Prostate gland (tissue), 2 donors: Measurements from ENCODE around the gene RNF40. TPM values are rescaled to one million over a fixed set of nuclear protein-coding genes. Genes with fewer than 3 reads are reported as not detected.

ENCODE experiments used
- DNase-seq: peaks from one replicate; pipeline ENCODE4 v3.0.0-alpha.2; 2019; ENCODE audit warnings: low spot score
- H3K27ac ChIP-seq, 2 donors: fragments of 200-600 bp; sonication (generic); 2 replicates each; pipeline ENCODE4 v1.5.1; 2017 to 2019
- H3K27me3 ChIP-seq: fragments of 200-600 bp; sonication (generic); replicated peaks from 2 replicates; pipeline ENCODE4 v1.5.1; 2019; ENCODE audit not compliant: insufficient read depth
- H3K36me3 ChIP-seq, 2 donors: fragments of 200-600 bp; sonication (generic); 1 replicate in 1 of 2; 2 replicates in 1 of 2; pipeline versions ENCODE4 v1.5.1 to v1.8.1; 2017 to 2019
- H3K4me1 ChIP-seq: fragments of 200-600 bp; sonication (generic); replicated peaks from 2 replicates; pipeline ENCODE4 v1.5.1; 2019
- H3K4me3 ChIP-seq, 2 donors: fragments of 200-600 bp; sonication (generic); 2 replicates each; pipeline ENCODE4 v1.5.1; 2017 to 2019
- H3K9me3 ChIP-seq: fragments of 200-600 bp; sonication (generic); 2 replicates; pipeline ENCODE4 v1.5.1; 2017
- CTCF ChIP-seq, 4 experiments: fragments of 200-600 bp in 2 of 4; fragments of 450-650 bp in 2 of 4; sonication (generic) in 2 of 4; IDR thresholded peaks; 1 replicate in 3 of 4; 2 replicates in 1 of 4; pipeline ENCODE4 v1.5.1; 2016 to 2019; ENCODE audit warnings: antibody characterized with exemption in 4 of 4, mild to moderate bottlenecking in 2 of 4, moderate library complexity in 2 of 4
- POLR2A ChIP-seq: fragments of 450-650 bp; IDR thresholded peaks from one replicate; pipeline ENCODE4 v1.6.1; 2016; ENCODE audit warnings: antibody characterized with exemption, mild to moderate bottlenecking
- POLR2AphosphoS5 ChIP-seq: sonication (generic); formaldehyde crosslinking; IDR thresholded peaks from one replicate; pipeline ENCODE4 v1.6.1; 2017; ENCODE audit warnings: antibody characterized with exemption
- WGBS: methylation state at CpG from one replicate; pipeline ENCODE4 v1.1.5; 2018; 5-methylcytosine and 5-hydroxymethylcytosine counted together
- intact Hi-C: fragments of 100-400 bp; cut with DNase I; formaldehyde crosslinking; loops from one replicate; pipeline ENCODE4 v1.14.2; 2022
- total RNA-seq, 2 donors: library from RNA; depleted of rRNA; stranded (reverse); fragments of >200 nt; gene quantifications; one replicate each; pipeline ENCODE4 v1.1.0, GENCODE V29; 2016

RNF40 gene
- total RNA-seq, 2 donors from 2014 or later = 89.9 to 113 TPM

GRCh38 chr16:30768583-30769181, 6.6 kb downstream of the RNF40 start:
- WGBS = 95% methylated on average over 23 of the region's 23 CpGs
- no peak for DNase-seq
- intact Hi-C loops = no loop called here
- peaks cover 35 to 49% of the 10 kb centered on the region in 2 donors for H3K36me3 ChIP-seq
- TF ChIP-seq POLR2A (no peak), CTCF (IDR thresholded peaks at IDR 0.05) (no peak), POLR2AphosphoS5 (no peak)
- H3K4me1 ChIP-seq = peaks cover 3% of the 10 kb centered on the region
- H3K27ac ChIP-seq = no peak overlapping the region
- H3K9me3 ChIP-seq = no peaks in the 10 kb centered on the region
- H3K27me3 ChIP-seq = no peaks in the 10 kb centered on the region
- H3K4me3 ChIP-seq = no peak overlapping the region

DNA sequence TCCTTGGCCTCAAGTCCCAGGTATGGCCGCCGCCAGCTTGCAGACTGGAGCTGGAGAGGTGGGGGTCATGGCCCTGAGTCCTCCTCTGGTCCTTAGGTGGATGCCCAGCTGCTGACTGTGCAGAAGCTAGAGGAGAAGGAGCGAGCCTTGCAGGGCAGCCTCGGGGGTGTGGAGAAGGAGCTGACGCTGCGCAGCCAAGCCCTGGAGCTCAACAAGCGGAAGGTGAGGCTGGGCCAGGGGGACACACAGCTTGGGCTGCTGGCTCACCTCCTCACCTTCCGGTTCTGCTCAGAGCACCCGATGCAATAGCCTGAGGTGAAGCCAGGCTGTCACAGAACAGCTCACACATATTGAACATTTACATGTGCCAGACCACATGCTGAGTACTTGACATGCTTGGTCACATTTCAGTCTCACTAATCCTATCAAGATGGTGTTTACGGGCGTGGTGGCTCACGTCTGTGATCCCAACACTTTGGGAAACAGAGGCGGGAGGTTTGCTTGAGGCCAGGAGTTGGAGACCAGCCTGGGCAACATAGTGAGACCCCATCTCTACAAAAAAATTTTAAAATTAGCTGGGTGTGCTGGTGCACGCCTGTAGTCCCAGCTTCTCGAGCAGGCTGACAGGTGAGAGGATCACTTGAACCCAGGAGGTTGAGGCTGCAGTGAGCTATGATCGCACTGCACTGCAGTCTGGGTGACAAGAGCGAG, 7.4 kb downstream of the RNF40 start:
- Histone ChIP-seq H3K9me3 (no peaks in the 10 kb centered on the region), H3K27me3 (no peaks in the 10 kb centered on the region), H3K4me1 (no peaks in the 10 kb centered on the region), H3K4me3 (no peak overlapping the region), H3K36me3 (peaks cover 34 to 49% of the 10 kb centered on the region in 2 donors), H3K27ac (no peak overlapping the region)
- intact Hi-C loops = no loop called here
- no peak for DNase-seq
- TF ChIP-seq POLR2AphosphoS5 (no peak), CTCF (IDR thresholded peaks at IDR 0.05) (no peak), POLR2A (no peak)
- 95% methylated on average over 17 of the region's 17 CpGs for WGBS

- DNase-seq = no peak
- WGBS = 90% methylated on average over 12 of the region's 14 CpGs
- no peak overlapping the region for H3K4me3 ChIP-seq
- H3K27ac ChIP-seq = no peak overlapping the region
- peaks cover 22 to 36% of the 10 kb centered on the region in 2 donors for H3K36me3 ChIP-seq
- intact Hi-C loops = no loop called here
- no peaks in the 10 kb centered on the region for H3K9me3 ChIP-seq
- no peaks in the 10 kb centered on the region for H3K27me3 ChIP-seq
- TF ChIP-seq POLR2AphosphoS5 (no peak), CTCF (IDR thresholded peaks at IDR 0.05) (no peak), POLR2A (no peak)
- no peaks in the 10 kb centered on the region for H3K4me1 ChIP-seq
These were observed 9.6 kb downstream of the RNF40 start for GRCh38 chr16:30771726-30772125.

GRCh38 chr16:30773826-30774225, 11.7 kb downstream of the RNF40 start:
- Histone ChIP-seq H3K4me1 (no peaks in the 10 kb centered on the region), H3K9me3 (no peaks in the 10 kb centered on the region), H3K36me3 (peaks cover 9 to 19% of the 10 kb centered on the region in 2 donors), H3K27me3 (no peaks in the 10 kb centered on the region), H3K4me3 (no peak overlapping the region), H3K27ac (no peak overlapping the region)
- intact Hi-C loops = no loop called here
- DNase-seq = no peak
- TF ChIP-seq POLR2AphosphoS5 (no peak), CTCF (IDR thresholded peaks at IDR 0.05) (no peak), POLR2A (no peak)
- 82% methylated on average over 14 of the region's 14 CpGs for WGBS
